Lower lobe of right lung (tissue), 2 donors: ENCODE data around the gene IDUA. TPM values are rescaled to one million over a fixed set of nuclear protein-coding genes. Genes with fewer than 3 reads are reported as not detected.

Experiments
- ATAC-seq, 2 donors: fragments of 200-7000 bp; cut with Tn5 transposase; one replicate each; pipeline ENCODE4 v1.9.1; 2020 to 2022; ENCODE audit warnings: mild to moderate bottlenecking in 2 of 2, moderate library complexity in 2 of 2
- DNase-seq: peaks from one replicate; pipeline ENCODE4 v3.0.0-alpha.2; 2020
- H3K27ac ChIP-seq: fragments of 200-600 bp; one replicate; pipeline ENCODE4 v1.8.0; 2022
- H3K27me3 ChIP-seq: fragments of 200-600 bp; one replicate; pipeline ENCODE4 v1.8.0; 2022; ENCODE audit warnings: low read depth
- H3K36me3 ChIP-seq: fragments of 200-600 bp; one replicate; pipeline ENCODE4 v1.8.0; 2022; ENCODE audit warnings: mild to moderate bottlenecking
- H3K4me1 ChIP-seq: fragments of 200-600 bp; one replicate; pipeline ENCODE4 v1.8.0; 2022
- H3K4me3 ChIP-seq: fragments of 200-600 bp; one replicate; pipeline ENCODE4 v1.8.0; 2022; ENCODE audit warnings: mild to moderate bottlenecking
- H3K9me3 ChIP-seq: fragments of 200-600 bp; one replicate; pipeline ENCODE4 v1.8.0; 2022
- intact Hi-C: fragments of 100-400 bp; cut with DNase I; formaldehyde crosslinking; loops from one replicate; pipeline ENCODE4 v1.11.0; 2022
- total RNA-seq: library from RNA; stranded (reverse); fragmentation: NEBNext Ultra II Directional; extraction: Animal tissue kit (Norgen Biotek cat#: 25700); gene quantifications from one replicate; pipeline ENCODE4 v1.2.1, GENCODE V29; 2021
- TF ChIP-seq, protein P1 (sequence below): fragments of 200-600 bp; IDR thresholded peaks from one replicate; pipeline ENCODE4 v1.8.0; 2022; ENCODE audit warnings: antibody characterized with exemption, mild to moderate bottlenecking
- donor health status: DM: no; HTN: yes; CAD: no; lungs with severe emphysema.

IDUA gene
- total RNA-seq, 1 donor from 2014 or later = 46.0 TPM

DNA sequence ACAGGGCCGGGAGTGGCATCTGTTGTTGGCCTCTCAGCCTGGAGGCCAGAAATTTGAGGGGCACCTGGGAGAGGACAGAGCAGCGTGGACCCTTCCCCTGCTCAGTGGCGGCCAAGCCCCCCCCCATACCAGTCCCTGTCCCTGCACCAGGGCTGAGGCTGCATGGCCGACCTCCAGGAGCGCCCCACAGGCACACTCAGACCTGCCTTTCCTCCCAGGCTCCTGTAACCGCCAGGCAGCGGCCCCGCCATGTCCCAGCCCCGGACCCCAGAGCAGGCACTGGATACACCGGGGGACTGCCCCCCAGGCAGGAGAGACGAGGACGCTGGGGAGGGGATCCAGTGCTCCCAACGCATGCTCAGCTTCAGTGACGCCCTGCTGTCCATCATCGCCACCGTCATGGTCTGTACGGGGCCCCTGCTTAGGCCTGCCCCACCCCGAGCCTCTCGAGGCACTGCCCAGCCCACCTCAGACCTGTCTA lies 39.3 kb upstream of the IDUA start:
- TF ChIP-seq, protein P1, sequence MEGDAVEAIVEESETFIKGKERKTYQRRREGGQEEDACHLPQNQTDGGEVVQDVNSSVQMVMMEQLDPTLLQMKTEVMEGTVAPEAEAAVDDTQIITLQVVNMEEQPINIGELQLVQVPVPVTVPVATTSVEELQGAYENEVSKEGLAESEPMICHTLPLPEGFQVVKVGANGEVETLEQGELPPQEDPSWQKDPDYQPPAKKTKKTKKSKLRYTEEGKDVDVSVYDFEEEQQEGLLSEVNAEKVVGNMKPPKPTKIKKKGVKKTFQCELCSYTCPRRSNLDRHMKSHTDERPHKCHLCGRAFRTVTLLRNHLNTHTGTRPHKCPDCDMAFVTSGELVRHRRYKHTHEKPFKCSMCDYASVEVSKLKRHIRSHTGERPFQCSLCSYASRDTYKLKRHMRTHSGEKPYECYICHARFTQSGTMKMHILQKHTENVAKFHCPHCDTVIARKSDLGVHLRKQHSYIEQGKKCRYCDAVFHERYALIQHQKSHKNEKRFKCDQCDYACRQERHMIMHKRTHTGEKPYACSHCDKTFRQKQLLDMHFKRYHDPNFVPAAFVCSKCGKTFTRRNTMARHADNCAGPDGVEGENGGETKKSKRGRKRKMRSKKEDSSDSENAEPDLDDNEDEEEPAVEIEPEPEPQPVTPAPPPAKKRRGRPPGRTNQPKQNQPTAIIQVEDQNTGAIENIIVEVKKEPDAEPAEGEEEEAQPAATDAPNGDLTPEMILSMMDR = no peak
- Histone ChIP-seq H3K4me3 (no peak overlapping the region), H3K9me3 (no peaks in the 10 kb centered on the region), H3K27ac (no peak overlapping the region), H3K36me3 (peaks cover 17% of the 10 kb centered on the region), H3K4me1 (no peaks in the 10 kb centered on the region), H3K27me3 (no peaks in the 10 kb centered on the region)
- intact Hi-C loops = no loop called here
- ATAC-seq (no peak), DNase-seq (no peak)

DNA sequence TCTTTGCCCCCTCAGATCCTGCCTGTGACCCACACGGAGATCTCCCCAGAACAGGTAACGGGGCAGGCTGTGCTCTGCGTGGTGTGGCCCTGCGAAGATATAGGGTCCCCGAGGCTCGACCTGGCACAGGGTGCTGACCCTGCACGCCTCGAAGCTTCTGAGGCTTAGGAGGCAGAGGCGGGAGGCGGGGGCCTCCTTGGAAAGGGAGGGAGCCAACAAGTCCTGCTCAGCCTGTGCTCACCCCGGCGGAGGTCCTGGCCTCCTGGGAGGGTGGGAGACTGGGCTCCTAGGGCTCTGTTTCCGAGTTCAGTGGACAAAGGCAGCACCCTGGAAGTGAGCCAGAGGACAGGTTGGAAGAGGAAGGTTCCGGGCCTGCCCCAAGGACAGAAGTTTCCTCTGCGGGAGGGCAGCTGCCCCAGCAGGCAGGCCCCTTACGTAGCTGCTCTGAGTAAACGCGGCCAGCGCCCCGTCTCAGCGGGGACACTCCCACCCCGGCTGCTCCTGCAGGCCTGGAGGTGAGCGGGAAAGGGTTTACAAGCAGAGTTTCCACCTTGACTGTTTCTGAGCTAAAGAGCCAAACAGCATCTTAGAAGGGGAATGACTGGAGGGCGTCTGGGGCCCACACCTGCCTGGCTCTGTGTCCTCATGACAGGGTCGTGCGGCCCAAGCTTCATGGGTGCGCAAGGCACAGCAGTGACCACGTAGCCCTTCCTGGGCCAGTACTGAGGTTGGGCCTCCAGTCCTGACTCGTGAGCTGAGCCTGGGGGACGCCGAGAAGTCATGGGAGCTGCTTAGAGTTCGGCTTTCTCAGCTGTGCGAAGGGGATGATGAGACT lies 38.5 kb upstream of the IDUA start:
- intact Hi-C loops = no loop called here
- H3K27me3 ChIP-seq = no peaks in the 10 kb centered on the region

DNA sequence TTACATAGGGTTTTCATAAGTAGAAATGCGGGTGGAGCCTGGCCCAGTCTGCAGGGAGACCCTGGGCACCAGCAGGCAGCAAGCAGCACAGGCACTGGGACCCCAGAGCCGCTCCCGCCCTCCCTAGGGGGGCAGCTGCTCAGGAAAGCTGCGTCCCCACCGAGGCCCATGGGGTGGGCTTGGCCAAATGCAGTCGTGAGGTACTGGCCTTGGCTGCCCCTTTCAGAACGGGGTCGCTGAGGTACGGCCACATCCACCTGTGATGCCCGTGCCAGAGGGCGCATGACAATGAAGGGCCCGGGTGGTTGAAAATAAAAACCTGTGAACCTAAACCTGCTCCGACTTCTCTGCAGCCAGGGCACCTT lies 37.9 kb upstream of the IDUA start:
- DNase-seq = no peak
- intact Hi-C loops = no loop called here

More for the DNA sequence above, 38.5 kb upstream of the IDUA start:
- H3K36me3 ChIP-seq = peaks cover 21% of the 10 kb centered on the region
- no peak overlapping the region for H3K27ac ChIP-seq
- H3K4me1 ChIP-seq = no peaks in the 10 kb centered on the region
- TF ChIP-seq, protein P1 = no peak
- no peak for DNase-seq
- no peaks in the 10 kb centered on the region for H3K9me3 ChIP-seq
- no peak for ATAC-seq
- no peak overlapping the region for H3K4me3 ChIP-seq

DNA sequence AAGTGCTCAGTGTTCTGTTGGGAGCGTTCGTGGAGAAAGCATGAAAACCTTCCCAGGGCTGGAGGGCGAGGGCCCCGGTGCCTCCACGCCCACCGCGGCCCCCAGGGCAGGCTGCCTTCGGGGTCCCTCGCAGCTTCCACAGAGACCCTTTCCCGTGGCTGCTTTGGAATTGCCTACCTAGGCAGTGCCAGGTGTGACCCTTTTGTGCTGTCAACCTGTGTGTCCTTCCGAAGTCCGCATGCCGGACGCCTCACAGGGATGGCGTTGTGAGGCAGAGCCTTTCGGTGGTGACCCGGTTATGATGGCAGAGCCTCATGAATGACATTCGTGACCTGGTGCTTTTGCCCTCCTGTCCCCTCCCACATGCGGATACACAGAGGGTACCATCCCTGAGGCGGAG lies 37.2 kb upstream of the IDUA start:
- Histone ChIP-seq H3K27me3 (no peaks in the 10 kb centered on the region), H3K9me3 (no peaks in the 10 kb centered on the region)
- intact Hi-C loops = no loop called here

More for the DNA sequence above, 37.9 kb upstream of the IDUA start:
- Histone ChIP-seq H3K4me1 (no peaks in the 10 kb centered on the region), H3K27me3 (no peaks in the 10 kb centered on the region), H3K4me3 (no peak overlapping the region), H3K9me3 (no peaks in the 10 kb centered on the region), H3K27ac (no peak overlapping the region), H3K36me3 (peaks cover 22% of the 10 kb centered on the region)
- ATAC-seq = no peak
- TF ChIP-seq, protein P1 = no peak

DNA sequence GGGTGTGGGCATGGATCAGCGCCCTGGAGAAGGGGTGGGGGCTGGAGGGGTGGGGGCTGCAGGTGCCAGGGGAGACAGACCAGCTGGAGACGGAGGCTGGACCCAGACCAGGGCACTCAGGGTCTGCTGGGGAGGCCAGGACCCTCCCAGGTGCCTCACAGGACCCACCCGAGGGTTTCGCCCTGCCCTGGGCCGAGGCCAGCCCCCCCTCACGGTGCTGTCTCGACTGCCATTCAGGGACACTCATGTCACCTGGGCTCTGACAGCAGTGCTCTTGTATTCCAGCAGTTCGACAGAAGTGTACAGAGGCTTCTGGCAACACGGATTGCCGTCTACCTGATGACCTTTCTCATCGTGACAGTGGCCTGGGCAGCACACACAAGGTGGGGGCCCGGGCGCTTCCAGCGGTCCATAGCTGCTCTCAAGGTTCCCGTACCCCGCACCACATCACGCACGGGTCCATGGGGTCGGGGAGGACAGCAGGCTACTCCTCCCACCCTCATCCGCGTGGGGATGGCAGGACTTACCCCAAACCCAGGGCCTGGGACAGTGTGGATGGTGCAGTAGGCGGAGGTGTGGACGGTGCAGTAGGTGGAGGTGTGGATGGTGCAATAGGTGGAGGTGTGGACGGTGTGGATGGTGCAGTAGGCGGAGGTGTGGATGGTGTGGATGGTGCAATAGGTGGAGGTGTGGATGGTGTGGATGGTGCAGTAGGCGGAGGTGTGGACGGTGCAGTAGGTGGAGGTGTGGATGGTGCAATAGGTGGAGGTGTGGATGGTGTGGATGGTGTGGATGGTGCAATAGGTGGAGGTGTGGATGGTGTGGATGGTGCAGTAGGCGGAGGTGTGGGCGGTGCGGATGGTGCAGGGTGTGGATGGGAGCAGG lies 36.5 kb upstream of the IDUA start:
- Histone ChIP-seq H3K27ac (no peak overlapping the region), H3K9me3 (no peaks in the 10 kb centered on the region), H3K27me3 (no peaks in the 10 kb centered on the region), H3K4me3 (no peak overlapping the region), H3K4me1 (no peaks in the 10 kb centered on the region), H3K36me3 (peaks cover 30% of the 10 kb centered on the region)
- ATAC-seq = no peak
- TF ChIP-seq, protein P1 = no peak
- DNase-seq = no peak
- intact Hi-C loops = no loop called here

More for the DNA sequence above, 37.2 kb upstream of the IDUA start:
- Histone ChIP-seq H3K36me3 (peaks cover 23% of the 10 kb centered on the region), H3K4me1 (no peaks in the 10 kb centered on the region), H3K4me3 (no peak overlapping the region), H3K27ac (no peak overlapping the region)
- DNase-seq (no peak), ATAC-seq (no peak)
- TF ChIP-seq, protein P1 = no peak
